ENCODE results near the gene RBM43. TPM values are rescaled to one million over a fixed set of nuclear protein-coding genes. Genes with fewer than 3 reads are reported as not detected.

Gene RBM43
- total and polyA plus RNA-seq, 12 donors: 5.0 to 38.7 (median 12.1) TPM

- intact Hi-C loops (cut with DNase I): loop anchor here in 1 of 2 donors (10.0 kb wide), 1 partner anchor 127 kb away; no protein-coding TSS in a partner anchor
Observed at GRCh38 chr2:151287513-151288250, 26.0 kb upstream of the RBM43 start.

GRCh38 chr2:151282401-151282800, 20.7 kb upstream of the RBM43 start:
- Histone ChIP-seq H3K4me1 (replicated peaks in 1 of 2) (peaks cover 0 to 16% of the 10 kb centered on the region in 2 donors), H3K9me3 (replicated peaks in 1 of 3) (no peaks in the 10 kb centered on the region), H3K36me3 (replicated peaks in 1 of 2) (peaks cover 0 to 32% of the 10 kb centered on the region in 2 donors), H3K4me3 (no peak overlapping the region), H3K27ac (no peak overlapping the region), H3K27me3 (no peaks in the 10 kb centered on the region)
- TF ChIP-seq POLR2A (IDR thresholded peaks at IDR 0.05) (no peak), CTCF (IDR thresholded peaks at IDR 0.05) (no peak)
- intact Hi-C loops (cut with DNase I): loop anchor here in 1 of 2 donors (10.0 kb wide), 1 partner anchor 132 kb away; no protein-coding TSS in a partner anchor
- 68 to 83% (median 80%) methylated on average over 4 of the region's 4 CpGs for WGBS, 4 donors
- no peak for DNase-seq

More at GRCh38 chr2:151287513-151288250, 26.0 kb upstream of the RBM43 start:
- 81 to 96% (median 89%) methylated on average over 5 of the region's 5 CpGs for WGBS, 4 donors
- no peak for DNase-seq
- H3K4me1 ChIP-seq (replicated peaks in 1 of 2): peaks cover 4 to 36% of the 10 kb centered on the region in 2 donors
- H3K9me3 ChIP-seq (replicated peaks in 1 of 3): no peaks in the 10 kb centered on the region
- peak overlapping the region in 1 of 4 donors; percentile 94 for H3K4me3 ChIP-seq
- TF ChIP-seq CTCF (IDR thresholded peaks at IDR 0.05): no peak
- no peak for TF ChIP-seq POLR2A (IDR thresholded peaks at IDR 0.05)
- H3K27ac ChIP-seq: no peak overlapping the region
- no peaks in the 10 kb centered on the region for H3K27me3 ChIP-seq
- no peaks in the 10 kb centered on the region for H3K36me3 ChIP-seq (replicated peaks in 1 of 2)

- WGBS, 4 donors: 43 to 66% (median 54%) methylated on average over 4 of the region's 4 CpGs
- no peaks in the 10 kb centered on the region for H3K9me3 ChIP-seq (replicated peaks in 1 of 3)
- no peak for DNase-seq
- intact Hi-C loops (cut with DNase I): loop anchor here in 1 of 2 donors (10.0 kb wide), 1 partner anchor 135 kb away; no protein-coding TSS in a partner anchor
- peaks cover 0 to 48% of the 10 kb centered on the region in 2 donors for H3K36me3 ChIP-seq (replicated peaks in 1 of 2)
- no peak overlapping the region for H3K27ac ChIP-seq
- H3K27me3 ChIP-seq: no peaks in the 10 kb centered on the region
- TF ChIP-seq CTCF (IDR thresholded peaks at IDR 0.05) (no peak), POLR2A (IDR thresholded peaks at IDR 0.05) (no peak)
- H3K4me3 ChIP-seq: no peak overlapping the region
- no peaks in the 10 kb centered on the region for H3K4me1 ChIP-seq (replicated peaks in 1 of 2)
Observed at GRCh38 chr2:151280271-151280670, 18.6 kb upstream of the RBM43 start.

GRCh38 chr2:151278487-151278886, 16.8 kb upstream of the RBM43 start:
- Histone ChIP-seq H3K9me3 (replicated peaks in 1 of 3) (no peaks in the 10 kb centered on the region), H3K27ac (no peak overlapping the region), H3K36me3 (replicated peaks in 1 of 2) (peaks cover 0 to 58% of the 10 kb centered on the region in 2 donors), H3K4me3 (no peak overlapping the region), H3K4me1 (replicated peaks in 1 of 2) (no peaks in the 10 kb centered on the region), H3K27me3 (no peaks in the 10 kb centered on the region)
- intact Hi-C loops (cut with DNase I): loop anchor here in 1 of 2 donors (10.0 kb wide), 1 partner anchor 156 kb away; no protein-coding TSS in a partner anchor
- 90 to 98% (median 98%) methylated on average over 2 of the region's 2 CpGs for WGBS, 4 donors
- DNase-seq: no peak
- no peak for TF ChIP-seq CTCF (IDR thresholded peaks at IDR 0.05)
- TF ChIP-seq POLR2A (IDR thresholded peaks at IDR 0.05): no peak

Measured in adrenal gland (tissue), 12 donors.